GOT3 (cell line): ENCODE data around the gene ELMOD2.
A peak's percentile ranks its signal among the peaks of the same experiment; 100 is the strongest.
"Not testable (repeated sequence)": the region's sequence is repeated elsewhere in the genome, so short reads cannot be mapped to it uniquely, and the experiment has no call there.

Experiments used
- DNase-seq: peaks from one replicate; lab custom pipeline; 2025; ENCODE audit warnings: mixed read lengths; lab: John Stamatoyannopoulos, UW

Gene ELMOD2, protein sequence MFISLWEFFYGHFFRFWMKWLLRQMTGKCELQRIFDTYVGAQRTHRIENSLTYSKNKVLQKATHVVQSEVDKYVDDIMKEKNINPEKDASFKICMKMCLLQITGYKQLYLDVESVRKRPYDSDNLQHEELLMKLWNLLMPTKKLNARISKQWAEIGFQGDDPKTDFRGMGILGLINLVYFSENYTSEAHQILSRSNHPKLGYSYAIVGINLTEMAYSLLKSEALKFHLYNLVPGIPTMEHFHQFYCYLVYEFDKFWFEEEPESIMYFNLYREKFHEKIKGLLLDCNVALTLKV

GRCh38 chr4:140523857-140524742, at the start of gene ELMOD2:
ELMOD2 (plus strand) TSS chr4:140524168; CDS start chr4:140525429, 1,261 bp downstream.
- peak; percentile 79 for DNase-seq

DNA sequence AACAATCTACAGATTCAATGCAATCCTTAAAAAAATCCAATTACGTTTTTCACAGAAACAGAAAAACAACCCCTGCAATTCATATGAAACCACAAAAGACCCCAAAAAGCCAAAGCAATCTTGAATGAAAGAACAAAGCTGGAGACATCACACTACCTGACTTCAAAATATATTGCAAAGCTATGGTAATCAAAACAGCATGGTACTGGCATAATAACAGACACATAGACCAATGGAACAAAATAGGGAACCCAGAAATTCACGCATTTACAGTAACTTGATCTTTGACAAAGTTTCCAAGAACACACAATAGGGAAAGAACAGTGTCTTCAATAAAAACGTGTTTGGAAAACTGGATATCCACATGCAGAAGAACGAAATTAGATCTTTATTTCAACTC, 40.5 kb upstream of the ELMOD2 start:
- DNase-seq: no peak

- no peak for DNase-seq
Measured at GRCh38 chr4:140485939-140486338, 38.0 kb upstream of the ELMOD2 start.

DNA sequence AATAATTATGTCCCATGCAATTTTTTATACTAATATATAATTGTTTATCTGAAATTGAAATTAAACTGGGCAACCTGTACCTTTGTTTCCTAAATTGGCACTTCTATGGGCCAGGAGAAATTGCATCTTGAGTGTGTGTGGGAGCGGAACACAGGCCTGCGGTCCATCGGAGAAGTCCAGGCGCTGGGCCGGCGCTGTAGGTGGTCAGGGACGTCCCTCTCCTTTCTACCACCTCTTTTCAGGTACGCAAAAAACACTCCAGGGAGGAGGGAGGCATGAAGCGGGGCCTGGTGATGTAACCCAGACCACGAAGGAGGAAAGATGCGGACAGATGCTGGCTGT, 26.6 kb upstream of the ELMOD2 start:
- no peak for DNase-seq

DNA sequence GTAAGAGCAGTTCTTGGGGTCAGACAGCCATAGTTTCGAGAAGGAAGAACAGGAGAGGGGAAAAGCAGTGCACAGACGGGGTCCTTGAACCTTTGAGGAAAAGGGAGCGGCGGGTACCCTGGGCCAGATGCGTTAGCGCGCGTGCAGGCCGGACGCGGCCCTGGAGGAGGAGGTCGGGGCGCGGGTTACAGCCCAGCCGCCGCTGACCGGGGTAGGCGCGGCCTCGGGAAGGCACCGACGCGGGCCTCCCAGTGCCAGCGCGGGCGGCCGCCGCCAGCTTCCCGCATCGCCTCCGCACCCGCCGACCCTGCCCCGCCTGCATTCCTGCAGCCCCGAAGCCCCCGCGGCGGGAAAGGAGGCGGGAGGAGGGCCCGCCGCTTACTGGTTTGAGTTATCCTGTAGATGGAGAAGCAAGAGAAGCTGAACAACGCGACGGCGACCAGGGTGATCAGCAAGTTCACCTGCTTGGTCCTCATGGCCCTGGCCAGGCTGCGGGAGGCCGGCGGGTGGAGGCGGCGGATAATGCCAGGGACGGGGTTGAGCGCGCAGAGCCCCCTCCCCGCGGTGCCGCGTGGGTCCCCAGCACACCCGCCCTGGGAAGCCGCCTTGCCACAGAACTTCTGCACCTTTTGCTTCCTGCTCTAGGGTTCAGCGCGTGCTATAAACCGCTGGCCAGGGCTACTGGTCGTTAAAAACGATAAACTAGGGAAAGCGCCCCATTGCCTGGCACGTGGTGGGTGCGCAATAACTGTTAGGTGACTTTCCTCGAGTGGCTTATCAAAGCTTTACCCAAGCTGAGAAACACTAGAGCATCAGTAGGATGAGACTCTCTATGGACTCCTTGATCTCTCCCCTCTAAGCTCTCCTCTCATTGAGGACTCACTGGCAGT, 26.0 kb upstream of the ELMOD2 start, which contains the start of gene MGAT4D:
Gene MGAT4D (minus strand): TSS at position 547 of the 890 bp plus-strand sequence. CDS start 71 bp downstream, at position 476.
- DNase-seq: no peak

- DNase-seq: no peak
Measured at GRCh38 chr4:140499391-140499790, 24.6 kb upstream of the ELMOD2 start.

- DNase-seq: no peak
Measured at GRCh38 chr4:140504261-140504660, 19.7 kb upstream of the ELMOD2 start.

DNA sequence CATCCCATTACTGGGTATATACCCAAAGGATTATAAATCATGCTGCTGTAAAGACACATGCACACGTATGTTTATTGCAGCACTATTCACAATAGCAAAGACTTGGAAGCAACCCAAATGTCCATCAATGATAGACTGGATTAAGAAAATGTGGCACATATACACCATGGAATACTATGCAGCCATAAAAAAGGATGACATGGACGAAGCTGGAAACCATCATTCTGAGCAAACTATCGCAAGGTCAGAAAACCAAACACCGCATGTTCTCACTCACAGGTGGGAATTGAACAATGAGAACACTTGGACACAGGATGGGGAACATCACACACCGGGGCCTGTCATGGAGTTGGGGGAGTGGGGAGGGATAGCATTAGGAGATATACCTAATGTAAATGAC, 10.2 kb upstream of the ELMOD2 start:
- not testable (repeated sequence) for DNase-seq

- DNase-seq: no peak
Measured at GRCh38 chr4:140515423-140515822, 8.5 kb upstream of the ELMOD2 start.

- DNase-seq: no peak
Measured at GRCh38 chr4:140523370-140523856, 555 bp upstream of the ELMOD2 start.

DNA sequence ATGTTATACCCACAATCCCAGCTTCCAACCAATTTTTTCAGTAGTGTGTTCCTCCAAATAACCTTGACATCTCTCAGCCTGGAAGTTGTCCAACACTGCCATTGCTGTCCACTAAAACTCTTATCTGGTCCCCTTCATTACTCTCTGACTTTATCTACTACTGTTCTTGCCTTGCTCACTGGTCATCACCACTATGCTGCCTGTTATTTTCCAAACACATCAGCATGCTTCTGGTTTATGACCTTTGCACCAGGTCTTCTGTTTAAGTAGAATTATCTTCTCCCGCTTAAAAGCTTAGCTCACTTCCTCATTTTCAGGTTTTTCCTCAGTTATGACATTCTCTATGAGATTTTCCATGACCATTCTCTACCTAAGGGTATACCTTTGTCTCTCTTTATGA, 5.5 kb downstream of the ELMOD2 start:
- DNase-seq: no peak

- no peak for DNase-seq
Measured at GRCh38 chr4:140533951-140534480, 10.0 kb downstream of the ELMOD2 start.

GRCh38 chr4:140556372-140557085, 32.6 kb downstream of the ELMOD2 start:
- no peak for DNase-seq

DNA sequence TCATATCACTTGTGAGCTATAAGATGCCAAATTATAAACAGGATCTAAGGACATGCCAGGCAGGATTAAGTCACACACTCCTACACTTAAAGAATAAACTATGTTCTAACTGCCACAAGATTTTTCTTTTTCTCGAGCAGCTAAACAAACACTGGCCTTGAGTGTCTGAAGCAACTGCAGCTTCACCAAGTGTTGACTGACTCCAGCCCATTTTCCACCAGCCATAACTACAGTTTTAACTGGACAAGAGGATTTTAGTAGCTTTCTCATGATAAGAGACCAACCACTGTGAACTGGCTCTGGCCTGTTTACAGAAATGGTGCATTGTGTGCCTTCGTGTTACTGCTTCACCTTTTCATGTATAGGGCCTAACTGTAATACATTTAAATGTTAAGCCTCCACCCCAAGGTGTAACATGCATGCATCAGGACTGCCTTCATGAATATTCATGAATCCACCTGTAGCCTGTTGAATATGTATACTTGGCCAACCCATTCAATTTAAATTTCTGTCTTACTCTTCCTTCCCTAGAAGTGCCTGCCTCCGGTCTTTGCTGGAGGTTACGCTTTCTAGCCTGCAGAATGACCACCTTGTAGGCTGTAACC, 34.0 kb downstream of the ELMOD2 start:
- DNase-seq: no peak

GRCh38 chr4:140559696-140560095, 35.7 kb downstream of the ELMOD2 start:
- no peak for DNase-seq

GRCh38 chr4:140568507-140569306, 44.7 kb downstream of the ELMOD2 start, which contains the start of gene UCP1:
UCP1 (minus strand) TSS chr4:140568961; CDS start chr4:140568729, 232 bp downstream.
- DNase-seq: no peak

DNA sequence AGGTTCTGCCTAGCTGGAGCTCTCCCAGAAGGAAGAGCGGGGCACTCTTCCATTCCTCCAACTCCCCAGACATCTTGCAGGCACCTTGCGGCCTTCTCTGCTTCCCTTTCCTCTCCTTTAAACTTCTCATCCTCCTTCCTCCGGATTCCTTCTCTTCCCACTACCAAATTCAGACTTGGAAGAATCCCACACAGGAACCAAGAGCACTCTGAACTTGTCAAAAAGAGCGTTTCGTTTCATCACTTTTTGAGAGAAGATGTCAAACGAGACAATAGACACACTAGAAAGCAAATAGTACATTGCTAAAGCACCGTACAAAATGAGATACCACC, 45.3 kb downstream of the ELMOD2 start:
- no peak for DNase-seq

DNA sequence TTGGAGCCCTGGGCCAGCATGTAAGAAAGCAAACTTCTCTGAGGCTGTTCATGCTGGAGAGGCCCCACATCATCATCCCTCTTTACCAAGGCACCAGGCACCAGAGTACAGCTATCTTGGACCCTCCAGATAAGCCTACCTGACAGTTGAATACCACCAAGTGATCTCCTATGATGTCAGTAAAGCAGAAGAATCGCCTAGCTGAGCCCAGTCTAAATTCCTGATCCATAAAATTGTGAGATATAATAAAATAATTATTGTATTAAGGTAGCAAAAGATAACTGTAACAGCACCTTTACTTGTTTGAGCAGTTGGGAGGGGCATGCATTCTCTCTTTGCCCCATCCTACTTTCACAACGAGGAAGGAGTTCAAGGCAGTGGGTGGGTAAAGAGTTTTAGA, 47.7 kb downstream of the ELMOD2 start:
- DNase-seq: no peak

- no peak for DNase-seq
Measured at GRCh38 chr4:140575489-140575888, 51.5 kb downstream of the ELMOD2 start.

GRCh38 chr4:140579278-140579677, 55.3 kb downstream of the ELMOD2 start:
- DNase-seq: no peak
